Islet of Langerhans (tissue), 1 donor: Measurements from ENCODE around the gene KLHL35.
A peak's percentile ranks its signal among the peaks of the same experiment; 100 is the strongest.

Experiments
- FAIRE-seq: peaks from one replicate; lab custom pipeline; 2011; peaks lifted over from hg19 to GRCh38; lab: Jason Lieb, UNC

KLHL35 gene

DNA sequence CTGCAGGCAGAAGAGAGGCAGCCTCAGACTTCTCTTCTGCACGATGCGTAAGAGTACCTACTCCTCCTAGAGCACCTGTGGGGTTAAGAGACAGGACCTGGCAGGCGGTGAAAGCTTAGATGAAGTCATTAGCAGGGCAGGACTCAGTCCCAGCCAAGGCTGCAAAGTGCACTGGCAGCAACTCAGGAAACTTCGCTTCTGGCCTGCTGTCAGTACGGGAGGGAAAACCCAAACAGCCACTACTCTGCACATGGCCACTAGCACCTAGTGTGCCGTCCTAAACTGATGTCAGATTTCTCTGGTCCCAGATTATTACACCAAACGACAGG, 8.8 kb upstream of the KLHL35 start:
- no peak for FAIRE-seq

DNA sequence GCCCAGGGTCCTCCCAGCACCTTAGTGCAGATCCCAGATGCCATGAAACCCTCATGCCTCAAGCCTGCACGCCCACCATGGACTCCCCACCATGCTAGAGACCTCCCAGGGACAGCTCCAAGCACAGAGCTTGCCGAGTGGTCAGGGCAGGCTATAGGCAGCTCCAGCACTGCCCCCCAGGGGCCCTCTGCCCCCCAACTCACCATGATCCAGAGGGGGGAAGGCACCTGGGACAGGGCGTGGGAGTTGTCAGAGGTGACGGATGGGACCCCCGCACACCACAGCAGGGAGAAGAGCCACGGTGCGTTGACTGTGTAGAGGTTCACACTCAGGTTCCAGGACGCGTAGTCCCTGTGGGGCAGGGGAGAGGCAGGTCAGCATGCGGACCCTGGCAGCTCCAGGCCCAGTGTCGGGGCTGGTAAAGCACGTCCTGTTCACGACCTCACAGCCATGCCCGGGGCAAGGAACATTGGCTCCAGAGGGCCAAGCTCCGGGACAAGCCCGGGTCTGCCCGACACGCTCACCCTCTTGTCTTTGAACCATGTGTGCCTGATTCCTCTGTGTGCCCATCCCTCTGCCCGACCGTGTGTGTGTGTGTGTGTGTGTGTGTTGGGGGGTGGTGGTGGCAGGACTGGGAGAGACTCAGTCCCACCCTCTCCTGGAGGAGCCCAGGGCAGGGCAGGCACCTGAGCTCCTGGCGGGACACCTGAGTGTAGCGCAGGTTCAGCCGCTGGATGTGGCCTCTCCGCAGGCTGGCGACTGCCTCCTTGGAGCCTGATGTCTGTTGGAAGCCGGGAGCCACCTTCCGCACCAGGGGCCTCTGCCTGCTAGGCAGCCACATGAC, 8.2 kb upstream of the KLHL35 start:
- no peak for FAIRE-seq

DNA sequence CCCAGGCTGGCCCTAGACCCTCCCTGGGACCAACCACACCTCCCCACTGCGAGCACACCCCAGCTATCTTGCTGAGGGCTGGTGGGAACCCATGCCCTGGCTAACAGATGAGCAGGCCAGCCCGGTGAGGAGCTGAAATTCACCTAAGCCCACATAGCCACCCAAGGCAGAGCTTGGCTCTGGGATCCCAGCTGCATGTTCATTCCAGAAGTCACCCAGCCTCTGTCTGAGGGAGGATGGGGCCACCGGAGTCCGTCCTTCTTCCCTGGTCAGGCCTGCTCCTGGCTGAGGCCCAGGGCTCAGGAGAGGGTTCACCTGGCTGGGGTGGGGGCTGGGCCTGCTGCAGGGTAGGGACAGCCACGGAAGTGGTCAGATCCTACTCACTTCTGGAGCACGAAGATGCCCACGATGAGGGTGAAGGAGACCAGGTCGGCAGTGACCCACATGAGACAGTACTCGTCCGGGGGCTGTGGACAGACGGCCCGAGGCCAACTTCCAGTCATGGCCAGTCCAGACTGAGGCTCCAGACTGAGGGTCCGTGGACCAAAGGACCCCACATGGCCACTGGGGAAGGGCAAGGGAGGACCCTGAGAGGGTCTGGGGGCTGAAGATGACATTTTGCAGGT, 6.6 kb upstream of the KLHL35 start:
- FAIRE-seq, result no peak

DNA sequence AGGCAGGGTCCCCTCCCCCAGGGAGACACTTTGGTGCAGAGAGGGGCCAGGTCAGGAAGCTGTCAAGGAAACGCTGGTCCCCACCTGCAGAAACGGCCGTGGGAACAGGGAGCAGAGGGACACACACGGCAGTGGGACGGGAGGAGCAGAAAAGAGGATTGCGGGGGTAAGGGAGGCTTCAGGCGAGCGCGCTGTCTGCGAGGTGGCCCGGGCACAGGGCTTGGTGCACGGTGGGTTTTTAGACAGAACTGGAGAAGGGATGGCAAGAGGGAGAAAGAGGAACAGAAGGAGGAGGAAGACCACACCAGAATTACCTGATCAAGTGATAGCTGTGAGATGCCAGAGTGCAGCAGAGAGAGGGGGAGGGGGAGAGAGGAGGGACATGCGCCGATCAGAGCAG, 6.0 kb upstream of the KLHL35 start:
- no peak for FAIRE-seq

DNA sequence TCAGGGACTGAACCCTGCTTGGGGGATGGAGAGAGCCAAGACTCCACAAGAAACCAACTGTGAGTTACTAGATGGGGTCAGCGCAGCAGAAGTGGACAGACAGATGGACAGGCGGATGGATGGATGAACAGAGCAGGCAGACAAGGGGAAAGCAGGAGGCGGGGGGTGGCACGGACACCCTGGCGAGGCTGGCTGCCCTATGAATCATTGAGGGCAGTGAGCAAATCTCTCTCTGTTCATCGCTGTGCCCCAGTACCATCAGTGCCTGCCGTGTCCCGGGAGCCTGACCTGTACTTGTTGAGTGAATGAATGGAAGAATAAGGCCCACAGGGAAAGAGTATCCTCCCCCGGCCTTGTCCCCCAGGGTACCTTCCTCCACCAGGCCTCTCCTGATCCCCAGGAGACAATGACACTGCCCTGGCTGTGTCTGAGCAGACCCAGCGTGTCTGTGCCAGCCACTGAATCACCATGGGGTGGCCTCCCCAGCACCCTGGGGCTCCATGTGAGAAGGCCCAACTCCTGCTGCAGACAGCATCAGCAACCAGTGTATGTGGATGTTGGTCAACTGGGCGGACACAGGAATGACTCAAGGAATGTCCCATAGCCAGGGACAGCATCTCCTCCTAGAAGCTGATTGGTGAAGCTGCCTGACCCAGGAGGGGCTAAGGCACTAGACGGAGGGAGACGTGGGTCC, 5.1 kb upstream of the KLHL35 start:
- FAIRE-seq, result no peak

DNA sequence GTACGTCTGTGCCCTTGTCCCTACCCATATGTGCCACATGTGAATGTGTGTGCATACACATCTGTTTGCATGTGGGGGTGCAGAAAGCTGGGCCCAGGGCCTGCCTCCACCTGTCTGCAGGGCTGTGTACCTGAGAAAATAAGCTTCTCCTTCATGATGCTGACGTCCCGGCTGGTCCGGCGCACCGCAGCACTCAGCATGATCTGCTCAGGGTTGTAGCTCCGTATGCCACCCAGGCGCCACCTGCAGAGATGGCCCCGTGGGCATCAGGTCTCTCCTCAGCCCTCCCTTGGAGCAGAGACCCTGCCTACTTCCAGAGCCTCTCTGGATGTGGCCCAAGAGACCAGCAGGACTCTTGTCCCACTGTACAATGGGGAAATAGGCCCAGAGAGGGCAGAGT, 3.8 kb upstream of the KLHL35 start:
- no peak for FAIRE-seq

DNA sequence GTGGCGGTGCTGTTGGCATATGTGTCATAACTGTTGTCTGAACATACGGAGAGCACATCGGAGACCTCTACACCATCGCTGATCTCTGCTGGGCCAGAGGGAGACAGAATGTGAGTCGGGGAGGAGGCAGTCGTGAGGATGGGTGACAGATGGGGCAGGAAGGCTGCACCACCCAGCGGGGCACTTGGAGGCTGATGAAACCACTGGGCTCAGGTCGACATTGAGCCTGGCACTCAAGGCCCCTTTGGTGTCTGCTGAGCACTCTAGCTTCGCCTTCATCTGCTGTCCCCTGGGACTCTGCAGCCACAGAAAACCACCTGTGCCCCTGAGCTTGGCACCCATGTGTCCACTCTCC, 2.5 kb upstream of the KLHL35 start:
- no peak for FAIRE-seq

DNA sequence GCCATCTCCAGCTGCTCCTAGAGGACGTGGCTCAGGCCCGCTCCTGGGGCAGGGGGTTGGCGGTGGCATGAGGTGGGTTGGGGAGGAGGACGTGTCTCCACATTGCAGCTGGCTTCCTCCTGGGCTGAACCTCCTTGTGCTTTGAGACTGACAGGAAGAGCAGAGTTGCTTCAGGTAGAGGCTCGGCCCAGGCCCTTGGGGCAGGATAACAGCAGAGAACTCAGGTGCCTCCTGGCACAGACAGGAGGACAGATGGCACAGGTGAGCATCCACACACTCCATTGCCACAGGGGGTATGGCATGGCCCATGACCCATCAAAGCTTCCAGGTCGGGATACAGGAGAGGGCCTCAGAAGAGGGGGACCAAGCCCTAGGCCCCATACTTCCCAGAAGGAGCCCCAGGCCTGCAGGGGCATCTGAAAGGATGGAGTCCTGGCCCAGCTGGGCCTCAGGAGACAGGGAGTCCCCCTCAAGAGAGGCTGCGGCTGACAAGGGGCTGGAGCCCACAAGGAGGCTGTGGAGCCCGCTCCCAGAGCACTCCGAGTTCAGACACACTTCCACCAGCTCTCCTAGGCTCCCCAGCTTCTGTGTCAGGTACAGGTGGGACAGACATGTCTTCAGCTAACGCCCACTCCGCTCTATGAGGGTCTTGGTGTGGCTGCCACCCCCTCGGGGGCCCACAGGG, 2.0 kb upstream of the KLHL35 start:
- no peak for FAIRE-seq

DNA sequence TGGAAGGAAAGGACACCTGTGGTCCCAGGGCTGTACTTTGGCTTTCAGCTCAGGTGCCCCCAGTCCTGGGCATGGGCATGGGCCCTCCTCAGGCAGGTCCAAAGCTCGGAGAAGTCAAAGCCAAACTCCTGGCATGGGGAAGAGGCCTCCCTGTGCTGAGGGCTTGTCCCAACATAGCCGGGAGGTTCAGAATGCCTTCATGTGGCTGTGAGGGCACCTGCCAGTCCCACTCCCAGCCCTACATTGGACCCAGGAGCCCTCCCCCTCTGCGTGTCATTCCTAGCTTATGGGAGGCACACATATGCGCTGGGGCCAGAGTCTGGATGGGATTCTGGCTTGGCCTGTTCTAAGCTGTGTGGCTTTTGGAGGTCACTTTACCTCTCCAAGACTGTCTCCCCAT, 1.0 kb upstream of the KLHL35 start:
- no peak for FAIRE-seq

DNA sequence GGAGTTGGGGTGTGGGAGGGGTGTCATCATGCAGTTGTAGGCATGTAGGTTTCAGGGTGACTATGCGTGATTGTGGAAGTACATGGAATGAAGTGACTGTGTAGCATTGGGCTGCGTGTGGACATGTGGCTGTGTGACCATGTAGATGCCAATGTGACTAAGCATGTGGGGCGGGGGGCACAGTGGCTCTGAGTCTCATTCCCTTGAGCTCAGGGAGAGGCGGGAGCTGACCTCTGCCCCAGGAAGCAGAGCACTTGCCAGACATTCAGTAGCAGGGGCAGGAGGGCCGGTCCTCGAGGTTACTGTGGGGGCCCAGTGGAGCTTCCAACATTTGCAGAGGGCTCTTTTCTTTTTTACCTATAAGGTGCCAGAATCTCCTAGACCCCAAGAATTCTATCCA, 440 bp upstream of the KLHL35 start:
- no peak for FAIRE-seq

DNA sequence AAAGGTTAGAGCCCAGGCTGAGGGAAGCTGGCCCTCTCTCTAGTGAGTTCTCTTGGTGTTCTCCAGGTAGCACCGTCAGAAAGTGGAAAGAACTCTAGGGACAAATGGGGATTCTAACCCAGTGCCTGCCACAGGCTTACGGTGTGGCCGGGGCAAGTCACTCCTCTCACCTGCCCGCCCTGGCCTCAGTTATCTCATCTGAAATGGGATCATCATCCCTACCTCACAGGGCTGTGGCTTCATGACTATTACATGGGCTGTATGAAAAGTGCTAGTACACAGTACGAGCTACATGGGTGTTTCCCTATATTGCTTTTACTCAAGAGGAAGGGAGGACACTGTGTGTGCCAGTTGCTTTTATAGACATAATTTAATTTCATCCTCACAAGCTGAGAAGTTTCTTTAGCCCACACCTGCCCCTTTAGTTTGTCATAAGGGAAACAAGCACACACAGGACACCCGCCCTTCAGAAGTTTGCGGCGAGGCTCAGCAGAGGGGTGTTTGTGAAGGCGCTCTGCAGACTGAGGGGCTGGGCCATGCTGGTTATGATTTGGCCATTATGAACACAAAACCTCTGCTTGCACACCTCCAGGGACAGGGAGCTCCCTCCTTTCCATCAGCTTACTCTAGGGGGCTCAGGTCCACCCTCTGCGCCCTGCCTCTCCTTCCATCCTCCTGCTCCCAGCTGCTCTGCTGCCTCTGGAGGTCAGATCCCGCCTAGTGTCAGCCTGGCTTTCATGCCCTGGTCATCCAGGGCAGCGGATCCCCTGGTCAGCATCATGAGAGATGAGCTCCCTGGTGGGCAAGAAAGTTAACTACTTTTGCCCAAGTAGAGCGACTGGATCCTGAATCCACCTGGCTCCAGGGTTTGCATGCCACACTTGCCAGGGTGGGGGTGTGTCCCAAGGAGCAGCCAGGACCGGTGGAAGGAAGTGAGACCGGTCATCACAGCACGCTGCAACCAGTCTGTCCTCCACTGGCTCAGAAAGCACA, 1.2 kb downstream of the KLHL35 start:
- no peak for FAIRE-seq

DNA sequence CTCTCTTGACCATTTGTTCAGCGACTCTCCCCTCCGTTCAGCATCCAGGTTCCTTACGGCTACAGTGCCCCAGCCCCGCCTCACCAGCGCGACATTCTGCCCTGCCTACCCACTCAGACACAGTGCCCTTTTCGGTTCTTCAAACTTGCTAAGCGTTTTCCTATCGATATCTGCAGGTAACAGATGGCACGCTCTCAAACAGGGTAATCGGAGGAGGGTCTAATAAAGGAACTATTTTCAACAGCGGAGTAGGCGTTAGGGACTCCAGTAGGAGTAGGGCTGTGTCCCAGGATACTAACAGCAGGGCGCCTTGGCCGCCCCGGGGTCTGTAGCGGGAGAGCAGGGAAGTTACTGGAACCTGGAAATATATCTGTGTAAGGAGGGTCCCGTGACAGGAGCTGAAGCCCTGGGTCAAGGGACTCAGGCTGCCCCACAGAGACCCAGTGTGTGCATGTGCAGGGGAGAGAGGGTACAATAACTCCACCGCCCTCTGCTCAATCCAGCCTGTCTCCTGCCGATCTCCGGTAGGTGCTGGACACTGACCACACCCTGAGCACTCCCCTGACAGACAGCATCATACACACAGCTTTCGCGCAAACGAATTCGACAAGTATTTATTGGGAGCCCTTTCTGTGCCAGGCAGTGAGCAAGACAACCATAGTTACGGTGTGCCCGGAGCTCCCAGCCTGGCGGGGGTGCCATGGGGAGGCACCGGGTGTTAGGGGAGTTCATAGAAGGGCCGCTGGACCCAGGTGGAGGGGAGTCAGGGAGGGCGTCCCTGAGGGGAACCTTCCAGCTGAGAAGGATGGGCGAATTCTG, 2.1 kb downstream of the KLHL35 start:
- no peak for FAIRE-seq

DNA sequence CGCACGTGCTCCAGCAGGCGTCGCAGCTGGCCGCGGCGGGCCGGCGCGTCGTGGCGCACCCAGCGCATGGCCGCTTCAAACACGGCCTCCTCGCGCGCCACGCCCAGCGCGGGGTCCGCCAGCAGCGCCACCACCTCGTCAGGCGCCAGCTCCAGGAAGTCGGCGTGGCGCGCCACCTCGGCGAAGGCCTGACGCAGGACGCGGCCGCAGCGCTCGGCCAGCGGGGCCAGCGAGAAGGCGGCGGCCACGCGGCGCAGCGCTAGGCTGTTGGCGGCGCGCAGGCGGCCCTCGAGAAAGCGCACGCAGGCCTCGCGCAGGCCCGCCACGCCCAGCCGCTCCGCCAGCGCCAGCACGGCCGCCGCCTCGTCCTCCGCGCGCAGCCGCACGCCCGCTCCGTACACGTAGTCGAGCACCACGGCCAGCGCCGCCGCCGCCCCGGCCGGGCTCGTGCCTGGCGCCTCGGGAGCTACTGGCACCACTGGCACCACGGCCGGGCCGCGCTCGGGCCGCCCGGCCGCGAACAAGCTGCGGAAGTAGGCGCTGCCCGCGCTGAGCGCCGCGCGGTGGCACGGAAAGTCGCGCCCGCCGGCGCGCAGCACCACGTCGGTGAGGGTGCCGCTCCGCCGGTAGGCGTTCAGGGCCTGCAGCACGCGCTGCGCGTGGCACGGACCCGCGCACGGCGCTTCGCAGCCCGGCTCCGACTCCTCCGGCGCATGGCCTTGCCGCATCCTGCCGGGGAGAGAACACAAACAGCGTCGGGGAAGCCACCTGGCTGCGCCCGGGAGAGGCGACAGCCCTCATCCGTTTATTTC, 2.9 kb downstream of the KLHL35 start:
- FAIRE-seq, result no peak

DNA sequence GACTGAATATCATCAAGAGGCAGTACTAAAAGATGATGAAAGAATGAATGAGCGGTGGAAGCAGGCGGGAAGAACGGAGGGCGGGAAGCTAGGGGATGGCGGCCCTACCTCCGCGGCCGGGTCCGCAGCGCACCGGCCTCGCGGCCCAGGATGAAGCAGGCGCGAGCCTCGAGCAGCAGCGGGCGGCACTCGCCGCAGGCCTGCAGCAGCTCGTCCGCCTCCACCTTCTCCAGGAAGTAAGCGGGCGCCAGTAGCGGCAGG, 3.4 kb downstream of the KLHL35 start:
- FAIRE-seq, result no peak

DNA sequence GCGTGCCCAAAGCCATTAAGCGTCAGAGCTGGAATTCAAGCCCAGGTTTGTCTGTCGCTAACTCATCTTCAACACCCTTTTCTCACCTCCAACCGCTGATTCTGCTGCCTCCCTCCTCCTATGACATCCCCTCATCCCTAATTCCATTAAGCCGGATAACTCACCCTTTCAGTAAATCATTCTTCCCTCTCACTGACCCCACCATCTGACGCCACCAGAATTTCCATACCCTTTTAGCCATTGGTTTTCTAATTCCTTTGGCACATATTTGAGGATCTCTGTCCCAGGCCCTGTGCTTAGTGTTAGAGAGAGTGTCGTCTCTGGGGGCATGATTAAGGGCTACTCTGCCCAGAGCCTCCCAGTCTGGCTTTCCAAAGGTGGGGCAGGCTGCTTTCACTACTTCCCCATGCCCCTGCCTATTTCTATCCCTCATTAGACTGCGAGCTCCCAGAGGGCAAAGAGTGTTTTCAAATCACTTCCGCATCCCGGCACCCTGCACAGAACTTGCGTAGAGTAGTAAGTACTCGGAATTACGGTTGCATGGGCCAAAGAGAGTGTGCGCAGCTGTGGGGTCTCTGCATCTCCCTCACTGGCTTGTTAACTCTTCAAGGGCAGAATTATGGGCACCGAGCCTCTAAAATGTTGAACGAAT, 3.9 kb downstream of the KLHL35 start:
- no peak for FAIRE-seq

DNA sequence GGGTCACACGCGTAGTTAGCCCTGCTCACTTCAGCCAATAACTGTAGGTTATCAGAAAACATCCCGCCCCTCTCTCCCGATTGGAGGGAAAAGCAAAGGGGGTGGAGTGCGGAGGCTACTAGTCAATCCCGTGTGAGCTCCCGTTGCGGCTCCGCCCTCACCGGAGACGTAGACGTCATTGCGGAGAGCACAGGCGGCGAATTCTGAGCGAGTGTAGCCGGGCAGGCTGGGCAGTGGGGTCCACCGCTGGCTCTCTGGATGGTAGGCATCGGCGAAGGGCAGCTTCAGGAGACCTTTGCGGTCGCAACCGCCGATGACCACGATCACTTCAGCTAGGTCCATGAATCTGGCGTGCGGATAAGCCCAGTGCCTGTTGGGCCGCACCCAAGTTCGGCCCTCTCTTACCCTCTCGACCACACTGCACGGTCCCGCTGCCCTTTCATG, 4.7 kb downstream of the KLHL35 start:
- FAIRE-seq, result peak; percentile 79

DNA sequence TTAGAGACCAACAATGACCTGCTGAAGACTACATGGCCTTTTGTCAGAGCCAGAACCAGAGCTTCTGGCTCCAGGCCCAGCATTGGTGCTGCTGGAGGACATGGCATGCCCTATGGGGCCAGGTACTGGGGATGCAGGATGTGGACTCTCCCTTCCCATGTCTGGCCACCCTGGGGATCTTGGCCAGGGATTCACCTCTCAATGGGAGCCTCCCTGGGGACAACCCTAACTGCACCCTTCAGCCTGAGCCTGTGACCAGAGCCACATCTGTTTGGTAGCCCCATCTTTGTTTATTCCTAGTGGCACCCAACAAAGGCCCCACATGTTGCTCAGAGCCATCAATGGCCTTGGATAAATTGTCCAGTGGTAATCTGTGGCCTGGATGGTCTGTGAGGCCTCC, 5.8 kb downstream of the KLHL35 start:
- FAIRE-seq, result no peak

DNA sequence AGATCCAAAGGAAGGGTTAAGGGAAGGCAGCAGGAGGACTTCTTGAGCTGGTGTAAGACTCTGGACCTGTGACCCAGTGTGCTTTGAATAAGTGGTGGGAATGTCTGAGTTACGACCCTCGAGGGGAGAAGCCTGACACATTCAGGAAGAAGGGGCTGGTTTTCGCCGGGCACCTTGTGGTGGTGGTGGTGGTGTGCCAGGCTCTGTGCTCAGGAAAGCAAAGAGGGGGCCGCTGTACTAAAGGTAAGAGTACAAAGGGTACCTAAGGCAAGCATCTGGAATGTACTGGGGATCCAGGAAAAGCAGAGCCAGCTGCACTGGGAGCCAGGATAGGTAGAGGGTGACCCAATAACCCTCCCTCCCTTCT, 6.3 kb downstream of the KLHL35 start:
- no peak for FAIRE-seq

DNA sequence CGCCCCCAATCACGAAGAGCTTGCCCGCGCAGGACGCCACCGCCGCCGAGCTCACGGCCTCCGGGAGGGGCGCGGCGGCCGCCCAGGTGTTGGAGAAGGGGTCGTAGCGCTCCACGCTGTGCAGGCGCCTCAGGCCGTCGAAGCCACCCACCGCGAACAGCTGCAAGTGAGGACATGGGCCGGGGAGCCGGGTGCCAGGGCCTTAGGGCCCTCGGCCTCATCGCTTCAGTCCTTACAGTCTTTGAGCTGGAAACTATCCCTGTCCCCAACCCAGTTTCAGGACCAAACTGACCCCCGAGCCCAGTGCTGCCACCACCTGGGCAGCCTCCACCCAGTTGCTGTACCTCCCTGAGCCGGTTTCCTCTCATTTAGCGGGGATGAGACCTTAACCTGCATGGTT, 7.6 kb downstream of the KLHL35 start:
- FAIRE-seq, result no peak

DNA sequence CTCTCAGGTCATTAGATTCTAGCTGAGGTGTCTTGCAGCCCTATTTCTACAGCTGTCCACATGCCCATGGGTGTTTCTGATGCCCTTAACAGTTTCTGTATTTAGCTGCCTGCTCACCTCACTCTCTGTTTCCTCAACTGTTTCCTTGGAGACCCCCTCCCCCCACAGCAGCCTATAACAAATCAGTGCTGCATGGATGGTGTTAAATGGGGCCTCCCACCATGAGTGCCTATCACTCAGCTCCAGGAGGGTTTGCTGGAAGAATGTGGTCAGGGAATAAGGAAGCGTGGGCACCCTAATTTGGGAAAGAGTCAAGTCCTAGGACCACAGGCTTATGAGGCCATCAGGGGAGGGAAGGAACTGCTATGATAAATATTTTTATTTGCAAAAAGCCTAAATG, 8.6 kb downstream of the KLHL35 start:
- no peak for FAIRE-seq
